HG03378 (cell line): ENCODE data around the gene NEK7.

Source experiments
- ATAC-seq: cut with Tn5 transposase; IDR thresholded peaks from one replicate; pipeline ENCODE4 v1.9.1; 2021; ENCODE audit warnings: mild to moderate bottlenecking, moderate library complexity; ENCODE audit not compliant: unreplicated experiment

NEK7 gene

DNA sequence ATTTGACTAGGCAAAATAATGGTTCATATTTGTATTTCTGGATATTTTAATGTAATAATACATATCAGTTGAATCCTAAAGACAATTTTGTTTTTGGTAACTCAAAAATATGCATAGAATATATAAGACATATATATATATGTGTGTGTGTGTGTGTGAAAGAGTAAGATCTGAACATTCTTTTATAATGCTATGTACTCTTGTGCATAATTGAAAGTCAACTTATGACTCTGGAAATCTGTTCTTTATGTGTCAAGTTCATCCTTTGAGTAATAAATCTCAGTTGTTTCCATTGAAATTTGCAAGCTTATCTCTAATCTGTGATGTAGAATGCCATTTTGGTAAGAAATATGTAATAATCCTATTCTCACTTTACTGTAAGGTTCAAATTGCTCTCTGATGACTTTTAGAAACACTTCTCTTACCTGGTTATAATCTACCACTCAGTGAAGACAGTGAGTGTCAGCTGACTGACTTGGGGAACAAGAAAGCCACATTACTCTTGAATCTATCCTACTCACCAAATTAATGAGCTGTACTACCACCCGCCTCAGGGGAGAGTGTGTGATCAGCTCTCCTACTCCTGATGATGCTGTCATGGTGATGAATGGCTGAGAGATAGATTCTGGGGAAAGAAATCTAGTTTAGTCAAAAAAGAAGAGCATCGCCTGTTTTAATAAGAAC lies 15.0 kb upstream of the NEK7 start:
- no peak for ATAC-seq

DNA sequence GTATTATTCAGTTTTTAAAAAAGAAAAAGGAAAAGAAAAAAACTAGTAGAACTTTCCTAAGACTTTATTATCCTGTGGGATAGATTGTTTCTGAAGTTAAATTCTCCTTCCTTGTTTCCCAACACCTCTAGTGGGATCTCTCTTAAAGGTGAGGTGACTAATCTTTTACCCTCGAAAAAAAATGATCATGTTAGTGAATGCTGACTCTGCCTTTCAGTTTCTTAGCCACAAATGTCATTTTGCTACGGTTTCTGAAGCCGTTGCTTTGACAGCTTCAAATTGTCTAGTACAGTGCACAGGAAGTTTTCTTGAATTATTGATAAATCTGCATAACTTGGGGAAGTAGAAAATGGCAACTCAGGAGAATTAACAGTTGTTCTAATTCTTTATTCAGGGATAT lies 13.0 kb upstream of the NEK7 start:
- no peak for ATAC-seq

DNA sequence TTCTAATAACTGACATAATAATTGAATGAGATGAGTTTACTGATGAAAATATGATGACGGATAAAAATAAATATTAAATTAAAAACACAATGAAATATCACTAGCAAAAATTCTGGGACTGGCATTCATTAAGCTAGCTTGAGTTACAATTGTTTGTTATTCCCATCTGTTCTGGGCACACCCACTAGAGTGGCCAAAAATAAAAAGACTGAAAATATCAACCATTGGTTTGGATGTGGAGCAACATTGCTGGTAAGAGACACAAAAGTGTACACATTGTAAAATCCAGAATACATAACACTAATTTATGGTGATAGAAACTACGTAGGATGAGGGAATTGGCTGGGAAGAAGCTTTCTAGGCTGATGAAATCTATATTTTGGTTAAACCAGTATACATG lies 9.6 kb upstream of the NEK7 start:
- ATAC-seq, result no peak

DNA sequence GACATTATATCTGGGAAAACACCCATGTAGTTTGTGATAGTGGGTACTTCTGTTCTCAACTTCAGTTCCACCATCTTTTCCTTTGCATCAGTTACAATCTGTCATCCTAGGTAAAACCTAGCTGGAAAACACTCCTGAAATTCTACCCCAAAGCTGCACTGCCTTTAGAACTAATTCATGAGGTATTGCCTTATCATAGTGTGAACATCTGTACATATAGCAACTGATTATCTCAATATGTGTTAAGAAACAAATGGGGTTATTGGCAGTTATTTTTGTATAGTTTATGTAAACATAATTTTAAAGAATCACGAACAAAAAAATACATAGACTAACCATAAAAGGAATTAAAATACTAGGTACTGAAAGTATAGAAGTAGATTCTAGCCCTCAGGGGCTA lies 6.4 kb upstream of the NEK7 start:
- no peak for ATAC-seq

DNA sequence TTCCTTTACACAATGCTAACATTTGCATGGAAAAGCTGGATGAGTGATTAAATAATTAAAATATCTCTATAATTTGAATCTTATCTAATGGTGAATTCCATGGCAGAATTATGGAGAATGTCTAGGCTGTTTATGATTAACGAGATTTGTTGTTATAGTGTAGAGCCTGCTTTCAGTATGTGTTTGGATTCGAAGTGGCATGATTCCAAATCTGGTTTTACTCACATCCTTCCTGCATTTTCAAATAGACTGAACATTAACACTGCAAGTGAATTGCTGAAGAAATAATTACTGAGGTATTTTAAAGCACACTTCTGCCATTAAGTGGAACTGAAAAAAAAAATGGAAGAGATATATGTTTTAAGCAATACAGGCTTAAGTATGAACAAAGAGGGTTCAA lies 5.1 kb upstream of the NEK7 start:
- no peak for ATAC-seq

GRCh38 chr1:198153103-198153502 lies 3.7 kb upstream of the NEK7 start:
- no peak for ATAC-seq

DNA sequence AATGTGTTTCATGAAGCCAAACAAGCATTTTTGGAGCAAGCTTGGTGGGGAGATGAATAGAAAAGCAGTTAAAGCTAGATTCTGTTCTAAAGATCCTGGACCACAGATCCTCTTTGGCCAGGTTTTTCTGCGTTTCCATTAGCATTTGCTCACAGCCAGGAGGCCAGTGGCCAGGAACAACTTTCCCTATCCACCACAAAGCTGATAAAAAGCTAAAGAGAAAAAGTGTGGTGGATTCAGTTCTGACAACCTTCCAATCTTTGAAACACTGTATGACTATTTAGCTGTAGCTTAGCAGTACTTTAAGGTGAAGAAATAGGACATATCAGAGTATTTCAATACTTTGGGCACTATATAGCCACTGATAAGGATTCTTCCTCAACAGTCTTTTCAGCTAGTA lies 3.0 kb upstream of the NEK7 start:
- ATAC-seq, result no peak

DNA sequence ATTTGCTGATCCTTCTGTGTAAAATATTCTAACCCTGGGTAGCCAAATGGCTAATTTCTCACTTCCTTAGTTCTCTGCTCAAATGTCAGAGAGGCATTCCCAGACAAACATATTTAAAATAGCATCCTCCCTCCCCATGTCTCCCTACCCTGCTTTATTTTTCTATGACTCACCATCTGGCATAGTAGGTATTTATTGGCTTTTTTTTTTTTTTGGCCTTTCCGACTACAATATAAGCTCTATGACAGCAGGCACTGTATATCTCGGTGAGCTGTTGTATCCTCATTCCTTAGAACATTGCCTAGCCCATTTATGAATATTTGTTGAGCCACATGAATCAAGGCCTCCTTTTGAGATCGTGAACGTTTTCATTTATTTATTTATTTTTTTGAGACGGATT lies 1.5 kb upstream of the NEK7 start:
- ATAC-seq, result no peak

DNA sequence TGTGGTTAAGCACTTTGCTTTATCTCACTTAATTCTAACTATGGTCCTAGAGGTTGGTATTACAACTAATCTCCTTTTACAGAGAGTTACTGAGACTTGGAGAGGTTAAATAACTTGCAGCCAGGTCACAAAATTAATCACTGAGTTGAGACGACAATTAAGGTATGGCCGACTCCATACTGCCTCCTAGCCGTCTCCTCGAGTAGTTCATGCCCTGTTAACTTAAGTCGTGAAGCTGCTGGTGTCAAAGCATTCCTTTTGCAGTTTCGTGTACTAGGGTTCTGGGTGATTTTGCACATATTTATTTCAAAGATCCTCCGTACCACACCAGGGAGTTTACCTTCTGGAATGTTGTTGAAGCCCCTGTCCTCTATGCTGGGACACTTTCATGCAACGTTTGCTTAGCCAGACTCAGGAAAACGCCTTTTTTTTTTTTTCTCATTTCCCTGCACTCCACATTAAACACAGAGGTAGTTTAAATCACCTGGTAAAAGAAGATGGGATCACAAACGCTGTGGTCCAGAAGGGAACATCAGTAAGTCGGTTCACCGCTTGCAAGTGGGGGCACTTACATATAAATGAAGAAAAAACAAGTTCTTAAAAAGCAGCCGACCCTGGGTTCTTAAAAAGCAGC lies 570 bp upstream of the NEK7 start:
- ATAC-seq, result peak; percentile 37

GRCh38 chr1:198157241-198157846 lies 546 bp downstream of the NEK7 start:
- peak; percentile 36 for ATAC-seq

- no peak for ATAC-seq
Observed at GRCh38 chr1:198157847-198158725, 1.3 kb downstream of the NEK7 start.

DNA sequence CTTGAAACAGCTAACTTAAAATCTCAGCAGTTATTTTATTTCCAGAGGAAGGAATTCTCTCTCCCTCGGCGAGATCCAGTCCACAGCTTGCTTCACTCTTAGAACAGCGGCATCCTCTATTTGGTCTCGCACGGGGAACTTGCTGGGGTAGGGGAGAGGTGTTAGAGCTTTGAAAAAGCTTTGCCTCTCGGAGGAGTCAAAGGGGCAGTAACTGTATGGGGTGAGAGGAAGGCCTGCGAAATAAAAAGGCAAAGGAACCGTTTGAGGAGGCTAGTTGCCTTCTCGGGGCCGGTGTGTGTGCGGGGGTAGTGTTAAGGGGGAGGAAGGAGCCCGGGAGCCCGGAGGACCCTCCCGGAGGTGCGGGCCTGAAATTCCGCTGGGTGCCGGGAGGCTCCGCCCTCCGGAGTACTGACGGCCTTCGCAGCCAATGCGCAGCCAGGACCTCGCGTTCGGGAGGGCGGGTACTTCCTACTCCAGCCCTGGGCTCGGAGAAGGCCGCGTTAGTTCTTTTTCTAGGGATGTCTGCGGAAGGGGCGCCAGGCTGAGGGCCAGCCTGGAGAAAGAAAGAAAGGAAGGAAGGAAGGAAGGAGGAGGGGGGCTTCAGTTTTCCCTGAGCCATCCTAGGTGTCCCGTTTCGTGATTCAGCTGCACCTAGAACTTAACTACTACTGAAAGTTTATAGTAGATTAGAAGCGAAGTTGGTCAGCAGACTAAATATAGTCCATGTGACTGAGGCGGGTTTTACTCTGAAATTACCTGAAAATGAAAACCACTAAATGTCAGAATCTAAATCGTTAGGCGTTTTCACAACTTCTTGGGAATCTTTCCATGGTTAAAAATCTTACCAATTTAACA lies 2.2 kb downstream of the NEK7 start:
- peak; percentile 55 for ATAC-seq

GRCh38 chr1:198160222-198160621 lies 3.4 kb downstream of the NEK7 start:
- ATAC-seq, result no peak

- no peak for ATAC-seq
Observed at GRCh38 chr1:198160946-198161614, 4.3 kb downstream of the NEK7 start.

- ATAC-seq, result no peak
Observed at GRCh38 chr1:198161718-198162090, 4.9 kb downstream of the NEK7 start.

DNA sequence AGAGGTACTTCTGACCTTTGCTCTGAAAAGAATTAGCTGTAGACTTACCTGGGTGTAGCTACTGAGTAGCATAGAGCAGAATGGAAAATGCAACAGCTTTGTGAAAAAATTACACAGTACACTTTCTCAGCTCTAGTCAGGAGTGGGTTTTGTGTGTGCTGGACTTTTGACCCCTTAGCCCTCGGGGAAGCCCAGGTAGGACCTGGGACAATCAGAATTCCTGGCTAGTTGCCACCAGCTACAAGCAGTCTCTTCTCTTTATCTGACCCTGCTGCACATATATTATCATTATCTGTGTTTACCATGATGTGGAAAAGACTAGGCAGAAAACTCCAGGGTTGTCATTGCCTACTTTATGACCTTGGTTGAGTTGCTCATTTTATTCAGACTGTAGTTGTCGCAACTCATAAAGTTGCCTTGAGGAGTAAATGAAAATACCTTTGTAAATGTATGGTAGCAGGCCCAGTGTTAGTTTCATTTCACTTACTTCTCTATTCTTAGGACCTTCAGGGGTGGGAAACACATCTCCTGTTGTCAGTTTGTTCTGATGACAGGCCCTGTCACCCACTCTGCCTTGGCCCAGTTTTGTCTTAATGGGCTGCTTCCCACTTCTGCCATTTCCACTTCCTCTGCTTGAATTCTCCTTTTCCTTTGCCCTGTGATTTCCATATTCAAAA lies 5.4 kb downstream of the NEK7 start:
- ATAC-seq, result peak; percentile 35

- ATAC-seq, result peak; percentile 33
Observed at GRCh38 chr1:198165927-198166647, 9.3 kb downstream of the NEK7 start.

GRCh38 chr1:198166900-198167299 lies 10.1 kb downstream of the NEK7 start:
- ATAC-seq, result no peak

DNA sequence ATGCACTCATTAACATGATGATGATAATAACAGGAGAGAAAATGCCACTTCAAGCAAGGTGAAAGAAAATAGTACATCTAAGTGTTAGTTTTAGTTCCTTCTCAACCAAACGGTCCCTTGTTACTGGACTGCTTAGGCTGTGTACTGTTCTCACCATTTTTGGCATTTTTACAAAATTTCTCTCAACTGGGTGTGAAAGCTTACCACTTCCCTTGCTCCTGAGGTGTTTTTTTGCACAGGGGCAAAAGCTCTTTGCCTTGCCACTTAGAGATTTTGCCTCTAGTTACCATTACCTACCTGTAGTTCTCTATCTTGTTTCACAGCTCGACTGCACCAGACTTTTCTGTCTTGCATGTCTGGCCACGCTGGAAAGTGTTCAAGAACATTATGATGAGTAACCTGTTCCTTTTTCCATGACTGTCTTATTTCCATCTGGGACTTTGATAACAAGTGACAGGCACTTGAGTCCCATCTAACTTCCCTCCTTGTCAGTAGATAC lies 10.7 kb downstream of the NEK7 start:
- ATAC-seq, result peak; percentile 73
